Nephron (organoid): ENCODE data around the gene TRIM72.
"Not testable (repeated sequence)": the region's sequence is repeated elsewhere in the genome, so short reads cannot be mapped to it uniquely, and the experiment has no call there.

Source experiments
- H3K27ac Mint-ChIP-seq, 3 experiments: 2 replicates each; pipeline ENCODE4 v1.8.0; 2020; ENCODE audit warnings: mixed read lengths in 3 of 3, mild to moderate bottlenecking in 2 of 3, moderate library complexity in 1 of 3
- H3K27me3 Mint-ChIP-seq: 2 replicates; pipeline ENCODE4 v1.8.0; 2021; ENCODE audit warnings: low read depth, mild to moderate bottlenecking, moderate library complexity, mixed read lengths
- H3K36me3 Mint-ChIP-seq: 2 replicates; pipeline ENCODE4 v1.8.0; 2020; ENCODE audit warnings: low read depth, mixed read lengths
- H3K4me1 Mint-ChIP-seq: 2 replicates; pipeline ENCODE4 v1.8.0; 2020; ENCODE audit warnings: mixed read lengths
- H3K4me3 Mint-ChIP-seq, 3 experiments: 2 replicates each; pipeline ENCODE4 v1.8.0; 2020; ENCODE audit warnings: mild to moderate bottlenecking in 3 of 3, mixed read lengths in 3 of 3, moderate library complexity in 2 of 3
- H3K9me3 Mint-ChIP-seq: 2 replicates; pipeline ENCODE4 v1.8.0; 2020; ENCODE audit warnings: mixed read lengths
- TF ChIP-seq, protein P1 (sequence below), 3 experiments: fragments of 200-600 bp; sonication (generic); IDR thresholded peaks; one replicate each; pipeline ENCODE4 v1.5.0; 2021; ENCODE audit warnings: antibody characterized with exemption in 3 of 3; ENCODE audit not compliant: unreplicated experiment in 3 of 3

Gene TRIM72

DNA sequence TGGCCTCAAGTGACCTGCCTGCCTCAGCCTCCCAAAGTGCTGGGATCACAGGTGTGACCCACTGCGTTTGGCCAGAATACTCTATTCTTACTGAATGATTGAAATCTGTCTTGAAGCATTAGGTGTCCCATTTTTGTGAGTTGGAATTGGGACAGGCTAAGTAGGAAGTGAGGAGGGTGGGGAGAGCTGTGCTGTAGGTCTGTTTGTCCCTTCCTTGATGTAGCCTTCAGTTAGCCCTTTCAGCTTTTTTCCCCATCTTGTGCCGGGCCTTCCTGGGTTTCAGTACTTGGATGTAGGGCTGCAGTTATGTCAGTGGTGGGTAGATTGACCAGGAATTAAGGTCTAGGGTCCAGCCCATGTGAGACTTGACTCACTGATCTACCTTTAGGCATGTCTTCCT lies 20.0 kb upstream of the TRIM72 start:
- peaks cover 84% of the 10 kb centered on the region for H3K36me3 Mint-ChIP-seq
- H3K4me1 Mint-ChIP-seq = no peaks in the 10 kb centered on the region
- H3K9me3 Mint-ChIP-seq = no peaks in the 10 kb centered on the region
- H3K4me3 Mint-ChIP-seq = no peak overlapping the region
- H3K27me3 Mint-ChIP-seq = no peaks in the 10 kb centered on the region
- H3K27ac Mint-ChIP-seq = no peak overlapping the region
- TF ChIP-seq, protein P1, sequence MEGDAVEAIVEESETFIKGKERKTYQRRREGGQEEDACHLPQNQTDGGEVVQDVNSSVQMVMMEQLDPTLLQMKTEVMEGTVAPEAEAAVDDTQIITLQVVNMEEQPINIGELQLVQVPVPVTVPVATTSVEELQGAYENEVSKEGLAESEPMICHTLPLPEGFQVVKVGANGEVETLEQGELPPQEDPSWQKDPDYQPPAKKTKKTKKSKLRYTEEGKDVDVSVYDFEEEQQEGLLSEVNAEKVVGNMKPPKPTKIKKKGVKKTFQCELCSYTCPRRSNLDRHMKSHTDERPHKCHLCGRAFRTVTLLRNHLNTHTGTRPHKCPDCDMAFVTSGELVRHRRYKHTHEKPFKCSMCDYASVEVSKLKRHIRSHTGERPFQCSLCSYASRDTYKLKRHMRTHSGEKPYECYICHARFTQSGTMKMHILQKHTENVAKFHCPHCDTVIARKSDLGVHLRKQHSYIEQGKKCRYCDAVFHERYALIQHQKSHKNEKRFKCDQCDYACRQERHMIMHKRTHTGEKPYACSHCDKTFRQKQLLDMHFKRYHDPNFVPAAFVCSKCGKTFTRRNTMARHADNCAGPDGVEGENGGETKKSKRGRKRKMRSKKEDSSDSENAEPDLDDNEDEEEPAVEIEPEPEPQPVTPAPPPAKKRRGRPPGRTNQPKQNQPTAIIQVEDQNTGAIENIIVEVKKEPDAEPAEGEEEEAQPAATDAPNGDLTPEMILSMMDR (IDR thresholded peaks at IDR 0.05; ENCODE audit: unreplicated experiment in 3 of 3) = no peak

DNA sequence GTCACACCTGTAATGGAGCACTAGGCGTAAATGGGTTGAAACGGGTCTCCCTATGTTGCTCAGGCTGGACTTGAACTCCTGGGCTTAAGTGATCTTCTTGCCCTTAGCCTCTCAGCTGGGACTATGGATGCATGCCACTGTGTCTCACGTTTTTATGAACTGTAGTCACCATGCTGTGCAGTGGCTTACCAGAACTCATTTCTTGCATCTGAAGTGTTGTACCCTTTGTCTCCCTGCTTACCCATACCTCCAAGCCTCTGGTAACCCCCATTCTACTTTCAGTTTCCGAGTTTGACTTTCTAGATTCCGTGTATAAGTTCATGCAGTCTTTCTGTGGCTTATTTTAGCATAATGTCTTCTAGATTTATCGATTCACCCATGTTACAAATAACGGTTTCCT lies 19.0 kb upstream of the TRIM72 start:
- Mint-ChIP-seq H3K4me3 (no peak overlapping the region), H3K9me3 (no peaks in the 10 kb centered on the region), H3K27ac (no peak overlapping the region), H3K27me3 (peaks cover 3% of the 10 kb centered on the region), H3K36me3 (peaks cover 83% of the 10 kb centered on the region), H3K4me1 (no peaks in the 10 kb centered on the region)
- TF ChIP-seq, protein P1 (IDR thresholded peaks at IDR 0.05; ENCODE audit: unreplicated experiment in 3 of 3) = no peak

- not testable (repeated sequence) for H3K27ac Mint-ChIP-seq, H3K4me3 Mint-ChIP-seq, H3K9me3 Mint-ChIP-seq, H3K4me1 Mint-ChIP-seq, H3K27me3 Mint-ChIP-seq
- H3K36me3 Mint-ChIP-seq = peaks cover 75% of the 10 kb centered on the region
These were observed 18.1 kb upstream of the TRIM72 start for GRCh38 chr16:31195861-31196260.

DNA sequence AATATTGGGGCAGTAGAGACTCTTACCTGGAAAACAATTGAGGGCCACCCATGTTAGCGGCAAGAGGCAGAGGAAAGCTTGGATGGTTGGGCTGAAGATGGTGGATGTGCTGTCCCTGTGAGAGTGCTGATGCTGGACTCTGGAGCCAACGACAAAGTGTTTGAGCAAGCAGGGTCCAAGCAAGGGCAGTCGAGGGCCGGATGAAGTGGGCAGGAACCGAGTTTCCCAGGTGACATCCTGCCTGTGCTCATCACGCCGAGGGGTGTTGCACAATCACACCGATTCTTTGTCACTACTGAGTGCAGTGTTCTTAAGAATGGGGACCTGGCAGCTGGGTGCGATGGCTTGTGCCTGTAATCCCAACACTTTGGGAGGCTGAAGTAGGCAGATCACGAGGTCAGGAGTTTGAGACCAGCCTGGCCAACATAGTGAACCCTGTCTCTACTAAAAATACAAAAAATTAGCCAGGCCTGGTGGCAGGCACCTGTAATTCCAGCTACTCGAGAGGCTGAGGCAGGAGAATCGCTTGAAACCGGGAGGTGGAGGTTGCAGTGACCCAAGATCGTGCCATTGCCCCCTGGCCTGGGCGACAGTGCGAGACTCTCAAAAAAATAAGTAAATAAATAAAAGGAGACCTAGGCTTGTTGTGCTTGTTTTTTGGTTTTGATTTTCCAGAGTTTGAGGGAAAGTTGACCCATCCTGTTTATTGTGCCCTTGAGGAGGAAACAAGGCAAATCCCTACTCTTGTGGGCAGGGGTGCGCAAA lies 17.4 kb upstream of the TRIM72 start:
- H3K4me3 Mint-ChIP-seq = no peak overlapping the region
- no peak overlapping the region for H3K27ac Mint-ChIP-seq
- peaks cover 11% of the 10 kb centered on the region for H3K27me3 Mint-ChIP-seq
- TF ChIP-seq, protein P1 (IDR thresholded peaks at IDR 0.05; ENCODE audit: unreplicated experiment in 3 of 3) = no peak
- peaks cover 6% of the 10 kb centered on the region for H3K4me1 Mint-ChIP-seq
- peaks cover 69% of the 10 kb centered on the region for H3K36me3 Mint-ChIP-seq
- no peaks in the 10 kb centered on the region for H3K9me3 Mint-ChIP-seq

- Mint-ChIP-seq H3K9me3 (no peaks in the 10 kb centered on the region), H3K36me3 (peaks cover 54% of the 10 kb centered on the region), H3K4me1 (peaks cover 14% of the 10 kb centered on the region), H3K4me3 (no peak overlapping the region), H3K27me3 (peaks cover 19% of the 10 kb centered on the region), H3K27ac (no peak overlapping the region)
- TF ChIP-seq, protein P1 (IDR thresholded peaks at IDR 0.05; ENCODE audit: unreplicated experiment in 3 of 3) = no peak
These were observed 15.6 kb upstream of the TRIM72 start for GRCh38 chr16:31198207-31198882.

GRCh38 chr16:31199430-31200041 lies 14.4 kb upstream of the TRIM72 start:
- Mint-ChIP-seq H3K4me3 (peak overlapping the region in 2 of 3 experiments; percentile 15 to 20), H3K9me3 (no peaks in the 10 kb centered on the region), H3K36me3 (peaks cover 44% of the 10 kb centered on the region), H3K27ac (no peak overlapping the region), H3K27me3 (peaks cover 26% of the 10 kb centered on the region), H3K4me1 (peaks cover 17% of the 10 kb centered on the region)
- TF ChIP-seq, protein P1 (IDR thresholded peaks at IDR 0.05; ENCODE audit: unreplicated experiment in 3 of 3) = no peak

GRCh38 chr16:31200111-31200510 lies 13.8 kb upstream of the TRIM72 start:
- Mint-ChIP-seq H3K36me3 (peaks cover 39% of the 10 kb centered on the region), H3K4me3 (peak overlapping the region in 2 of 3 experiments; percentile 15 to 45), H3K4me1 (peaks cover 17% of the 10 kb centered on the region), H3K27me3 (peaks cover 32% of the 10 kb centered on the region)
- H3K9me3 Mint-ChIP-seq, H3K27ac Mint-ChIP-seq: not testable (repeated sequence)
